ENCODE measurements around the gene TCF4. TPM values are rescaled to one million over a fixed set of nuclear protein-coding genes. Genes with fewer than 3 reads are reported as not detected.

TCF4 gene
- total RNA-seq, 2 experiments from 2014 or later: 75.9 to 76.0 TPM

GRCh38 chr18:55283309-55283708, 304.7 kb downstream of the TCF4 start:
- TF ChIP-seq CTCF (conservative IDR thresholded peaks at IDR 0.05; ENCODE audit: low read length) (no peak), EZH2phosphoT487 (IDR thresholded peaks at IDR 0.05; ENCODE audit: borderline replicate concordance, low read depth, low read length) (no peak)
- no peaks in the 10 kb centered on the region for H3K9me2 ChIP-seq (ENCODE audit: insufficient read depth, low read length)
- H3K36me3 ChIP-seq (ENCODE audit: insufficient read depth, low read length): peaks cover 12% of the 10 kb centered on the region
- no TSS peak for BruUV-seq (replicated peaks)
- H3K4me1 ChIP-seq (ENCODE audit: insufficient read depth, low read length, poor library complexity, severe bottlenecking): no peaks in the 10 kb centered on the region
- no peak overlapping the region for H2AFZ ChIP-seq (ENCODE audit: low read length)
- no peaks in the 10 kb centered on the region for H3K79me2 ChIP-seq (ENCODE audit: insufficient read depth, low read depth, low read length)
- no peak overlapping the region for H3K27ac ChIP-seq (ENCODE audit: low read depth, low read length, poor library complexity, severe bottlenecking)
- no peak overlapping the region for H3K4me3 ChIP-seq (ENCODE audit: low read depth, low read length, poor library complexity, severe bottlenecking)
- DNase-seq (ENCODE audit: low spot score): no peak
- intact Hi-C loops (cut with micrococcal nuclease; ENCODE audit: unreplicated experiment): no loop called here
- H3K9me3 ChIP-seq (ENCODE audit: low read length): no peaks in the 10 kb centered on the region
- ChIA-PET CTCF (ENCODE audit: unreplicated experiment) (no interaction called here), POLR2A (interaction anchor here (2.3 kb wide), 1 partner anchor 14 kb away, joined by 10 read pairs; no protein-coding TSS in a partner anchor)
- 0 out of 2 replicates have a peak, but pooled peaks cover 6% of the 10 kb centered on the region for H4K20me1 ChIP-seq (ENCODE audit: insufficient read depth, low read length)
- no peak overlapping the region for H3K4me2 ChIP-seq (ENCODE audit: low read length)

DNA sequence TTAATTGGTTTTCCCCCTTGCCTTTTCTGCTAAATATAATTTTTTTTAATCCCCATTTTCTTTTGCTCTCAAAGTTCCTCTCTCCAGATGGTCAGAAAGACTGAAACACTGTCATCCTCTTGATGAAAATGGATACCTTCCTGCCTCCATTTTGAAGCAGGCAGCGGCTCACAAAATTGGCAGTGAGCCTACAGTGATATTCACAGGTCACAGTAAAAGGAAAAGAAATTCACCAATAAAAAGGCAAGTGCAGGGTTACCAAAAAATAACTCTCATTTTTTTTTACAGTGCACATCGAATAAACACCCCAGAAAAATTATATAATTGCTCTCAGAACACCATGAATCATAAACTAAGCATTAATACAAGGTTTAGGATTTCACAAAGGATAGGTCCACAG, 307.5 kb downstream of the TCF4 start:
- Histone ChIP-seq H3K4me1 (ENCODE audit: insufficient read depth, low read length, poor library complexity, severe bottlenecking) (no peaks in the 10 kb centered on the region), H3K27ac (ENCODE audit: low read depth, low read length, poor library complexity, severe bottlenecking) (no peak overlapping the region), H3K36me3 (ENCODE audit: insufficient read depth, low read length) (peaks cover 32% of the 10 kb centered on the region), H3K79me2 (ENCODE audit: insufficient read depth, low read depth, low read length) (no peaks in the 10 kb centered on the region), H3K4me3 (ENCODE audit: low read depth, low read length, poor library complexity, severe bottlenecking) (no peak overlapping the region), H3K9me2 (ENCODE audit: insufficient read depth, low read length) (no peaks in the 10 kb centered on the region), H3K4me2 (ENCODE audit: low read length) (no peak overlapping the region), H4K20me1 (ENCODE audit: insufficient read depth, low read length) (no peaks in the 10 kb centered on the region), H2AFZ (ENCODE audit: low read length) (no peak overlapping the region), H3K9me3 (ENCODE audit: low read length) (no peaks in the 10 kb centered on the region)
- TF ChIP-seq CTCF (conservative IDR thresholded peaks at IDR 0.05; ENCODE audit: low read length) (no peak), EZH2phosphoT487 (IDR thresholded peaks at IDR 0.05; ENCODE audit: borderline replicate concordance, low read depth, low read length) (no peak)
- intact Hi-C loops (cut with micrococcal nuclease; ENCODE audit: unreplicated experiment): no loop called here
- POLR2A ChIA-PET: no interaction called here
- no TSS peak for BruUV-seq (replicated peaks)
- CTCF ChIA-PET (ENCODE audit: unreplicated experiment): no interaction called here
- DNase-seq (ENCODE audit: low spot score): no peak

GRCh38 chr18:55275039-55275901, 312.7 kb downstream of the TCF4 start:
- no peak overlapping the region for H3K4me3 ChIP-seq (ENCODE audit: low read depth, low read length, poor library complexity, severe bottlenecking)
- no peak overlapping the region for H2AFZ ChIP-seq (ENCODE audit: low read length)
- H3K79me2 ChIP-seq (ENCODE audit: insufficient read depth, low read depth, low read length): no peaks in the 10 kb centered on the region
- H4K20me1 ChIP-seq (ENCODE audit: insufficient read depth, low read length): no peaks in the 10 kb centered on the region
- no peak overlapping the region for H3K4me2 ChIP-seq (ENCODE audit: low read length)
- no peak overlapping the region for H3K27ac ChIP-seq (ENCODE audit: low read depth, low read length, poor library complexity, severe bottlenecking)
- no peaks in the 10 kb centered on the region for H3K9me3 ChIP-seq (ENCODE audit: low read length)
- DNase-seq (ENCODE audit: low spot score): peak; percentile 11
- ChIA-PET POLR2A (interaction anchor here (0.6 to 1.4 kb wide), 3 partner anchors 13 to 1543 kb away, joined by 3 to 5 read pairs (median 3); no protein-coding TSS in a partner anchor), CTCF (ENCODE audit: unreplicated experiment) (no interaction called here)
- intact Hi-C loops (cut with micrococcal nuclease; ENCODE audit: unreplicated experiment): no loop called here
- peaks cover 73% of the 10 kb centered on the region for H3K36me3 ChIP-seq (ENCODE audit: insufficient read depth, low read length)
- no TSS peak for BruUV-seq (replicated peaks)
- no peaks in the 10 kb centered on the region for H3K4me1 ChIP-seq (ENCODE audit: insufficient read depth, low read length, poor library complexity, severe bottlenecking)
- H3K9me2 ChIP-seq (ENCODE audit: insufficient read depth, low read length): no peaks in the 10 kb centered on the region
- peak; percentile 51 for TF ChIP-seq CTCF (conservative IDR thresholded peaks at IDR 0.05; ENCODE audit: low read length)
- TF ChIP-seq EZH2phosphoT487 (IDR thresholded peaks at IDR 0.05; ENCODE audit: borderline replicate concordance, low read depth, low read length): no peak

Data from OCI-LY7 (cell line).